Spleen (tissue), 11 donors: ENCODE results near the gene KRTAP12-1. TPM values are rescaled to one million over a fixed set of nuclear protein-coding genes. Genes with fewer than 3 reads are reported as not detected.

Experiments
- DNase-seq: peaks from one replicate; pipeline ENCODE4 v3.0.0-alpha.2; 2020
- H3K27ac ChIP-seq, 8 donors: fragments of 200-600 bp; sonication (generic) in 7 of 8; 1 replicate in 4 of 8; 2 replicates in 4 of 8; pipeline versions ENCODE4 v1.5.0 to v1.8.0; 2016 to 2021; ENCODE audit warnings: inconsistent platforms in 4 of 8, mild to moderate bottlenecking in 4 of 8, moderate library complexity in 1 of 8
- H3K27me3 ChIP-seq, 7 donors: fragments of 200-600 bp; sonication (generic) in 6 of 7; replicated peaks in 1 of 7; 1 replicate in 4 of 7; 2 replicates in 3 of 7; pipeline versions ENCODE4 v1.5.0 to v1.8.0; 2016 to 2021; ENCODE audit warnings: inconsistent platforms in 3 of 7, mild to moderate bottlenecking in 1 of 7
- H3K36me3 ChIP-seq, 6 donors: fragments of 200-600 bp; sonication (generic) in 5 of 6; 1 replicate in 4 of 6; 2 replicates in 2 of 6; pipeline versions ENCODE4 v1.5.0 to v1.8.0; 2016 to 2021; ENCODE audit warnings: inconsistent platforms in 2 of 6
- H3K4me1 ChIP-seq, 6 donors: fragments of 200-600 bp; sonication (generic) in 5 of 6; 1 replicate in 3 of 6; 2 replicates in 3 of 6; pipeline versions ENCODE4 v1.5.0 to v1.8.0; 2016 to 2021; ENCODE audit warnings: inconsistent platforms in 3 of 6
- H3K4me3 ChIP-seq, 8 donors: fragments of 200-600 bp; sonication (generic) in 7 of 8; 1 replicate in 4 of 8; 2 replicates in 4 of 8; pipeline versions ENCODE4 v1.5.0 to v1.8.0; 2016 to 2021; ENCODE audit warnings: inconsistent platforms in 4 of 8, mild to moderate bottlenecking in 4 of 8, moderate library complexity in 2 of 8
- H3K9me3 ChIP-seq, 8 donors: fragments of 200-600 bp; sonication (generic) in 7 of 8; 1 replicate in 4 of 8; 2 replicates in 4 of 8; pipeline versions ENCODE4 v1.5.0 to v1.8.0; 2016 to 2021; ENCODE audit warnings: inconsistent platforms in 4 of 8
- POLR2A ChIP-seq, 3 donors: fragments of 450-650 bp; IDR thresholded peaks; one replicate each; pipeline ENCODE4 v1.5.1; 2017; ENCODE audit warnings: antibody characterized with exemption in 3 of 3, mild to moderate bottlenecking in 1 of 3
- POLR2AphosphoS5 ChIP-seq, 3 donors: sonication (generic); formaldehyde crosslinking; IDR thresholded peaks; one replicate each; pipeline ENCODE4 v1.5.1; 2017; ENCODE audit warnings: antibody characterized with exemption in 3 of 3
- WGBS, 5 donors: extraction: QIAGEN DNeasy Blood & Tissue Kit in 3 of 5; methylation state at CpG; one replicate each; pipeline versions ENCODE4 v1.1.5 to v1.1.7; 2013 to 2018; 5-methylcytosine and 5-hydroxymethylcytosine counted together
- intact Hi-C: fragments of 100-400 bp; cut with DNase I; formaldehyde crosslinking; loops from one replicate; pipeline ENCODE4 v1.15.0; 2023; ENCODE audit warnings: low total_unique reads
- polyA plus RNA-seq, 3 donors: library from polyadenylated mRNA; stranded (reverse); fragments of 200-250 nt; gene quantifications; one replicate each; pipeline ENCODE4 v1.2.1, GENCODE V29; 2013
- total RNA-seq, 7 donors: library from RNA; depleted of rRNA in 3 of 7; stranded (reverse); fragments of >200 nt in 3 of 7; fragmentation: NEBNext Ultra II Directional in 4 of 7; extraction: Animal tissue kit (Norgen Biotek cat#: 25700) in 4 of 7; gene quantifications; one replicate each; pipeline versions ENCODE4 v1.1.0 to v1.2.1, GENCODE V29; 2016 to 2021
- TF ChIP-seq, protein P1 (sequence below), 11 experiments: fragments of 200-600 bp in 7 of 11; fragments of 450-650 bp in 4 of 11; sonication (generic) in 4 of 11; IDR thresholded peaks in 8 of 11; conservative IDR thresholded peaks in 3 of 11; 1 replicate in 7 of 11; 2 replicates in 4 of 11; pipeline versions ENCODE4 v1.4.0 to v1.8.0; 2016 to 2021; ENCODE audit warnings: antibody characterized with exemption in 11 of 11, inconsistent platforms in 4 of 11, mild to moderate bottlenecking in 1 of 11
- donor health status: healthy with polysubstance abuse.
- donor health status: DM: no; HTN: no; CAD: no; lungs with moderate emphysema.
- donor health status: DM: no; HTN: no; CAD: no.
- donor health status: Bipolar disorder and iron deficiency.
- donor health status: healthy.
- donor health status: DM: no; HTN: no; CAD: no.
- donor health status: DM: yes; HTN: yes; CAD: no.

KRTAP12-1 gene
- total and polyA plus RNA-seq, 10 donors, result not detected

DNA sequence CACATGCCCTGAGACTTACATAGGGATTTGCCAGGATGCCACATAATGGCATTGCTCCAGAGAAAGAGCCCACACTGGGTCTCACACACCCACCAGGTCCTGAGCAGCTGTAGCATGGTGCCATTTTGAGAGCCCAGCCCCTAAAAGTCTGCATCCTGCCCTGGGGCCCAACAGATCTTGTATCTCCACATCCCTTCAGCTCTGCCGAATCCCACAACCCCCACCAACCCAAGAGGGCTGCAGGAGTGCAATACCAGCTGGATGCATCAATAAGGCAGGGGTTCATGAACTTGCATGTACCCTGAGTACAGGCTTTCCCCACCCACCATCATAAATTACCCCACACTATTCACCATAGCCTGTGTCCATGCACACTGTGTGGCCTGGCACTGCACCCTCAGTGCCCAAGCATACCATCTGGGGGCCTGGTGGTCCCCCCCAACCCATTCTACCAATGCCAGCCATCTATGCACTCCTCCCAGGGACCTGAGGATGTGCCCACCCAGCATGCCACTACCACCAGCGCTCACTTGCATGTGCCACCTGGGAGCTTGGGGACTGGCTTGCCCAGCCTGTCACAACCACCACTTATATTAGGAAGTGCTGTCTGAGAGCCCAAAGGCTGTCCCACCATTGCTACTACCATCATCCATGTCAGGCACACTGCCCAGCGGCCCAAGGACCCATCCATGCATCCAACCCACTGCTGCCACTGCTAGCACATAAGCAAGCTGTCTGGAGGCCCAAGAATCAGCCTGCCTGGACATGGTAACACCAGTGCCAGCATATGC lies 11.1 kb downstream of the KRTAP12-1 start:
- TF ChIP-seq, protein P1, sequence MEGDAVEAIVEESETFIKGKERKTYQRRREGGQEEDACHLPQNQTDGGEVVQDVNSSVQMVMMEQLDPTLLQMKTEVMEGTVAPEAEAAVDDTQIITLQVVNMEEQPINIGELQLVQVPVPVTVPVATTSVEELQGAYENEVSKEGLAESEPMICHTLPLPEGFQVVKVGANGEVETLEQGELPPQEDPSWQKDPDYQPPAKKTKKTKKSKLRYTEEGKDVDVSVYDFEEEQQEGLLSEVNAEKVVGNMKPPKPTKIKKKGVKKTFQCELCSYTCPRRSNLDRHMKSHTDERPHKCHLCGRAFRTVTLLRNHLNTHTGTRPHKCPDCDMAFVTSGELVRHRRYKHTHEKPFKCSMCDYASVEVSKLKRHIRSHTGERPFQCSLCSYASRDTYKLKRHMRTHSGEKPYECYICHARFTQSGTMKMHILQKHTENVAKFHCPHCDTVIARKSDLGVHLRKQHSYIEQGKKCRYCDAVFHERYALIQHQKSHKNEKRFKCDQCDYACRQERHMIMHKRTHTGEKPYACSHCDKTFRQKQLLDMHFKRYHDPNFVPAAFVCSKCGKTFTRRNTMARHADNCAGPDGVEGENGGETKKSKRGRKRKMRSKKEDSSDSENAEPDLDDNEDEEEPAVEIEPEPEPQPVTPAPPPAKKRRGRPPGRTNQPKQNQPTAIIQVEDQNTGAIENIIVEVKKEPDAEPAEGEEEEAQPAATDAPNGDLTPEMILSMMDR (IDR thresholded peaks at IDR 0.05 in 8 of 11, conservative IDR thresholded peaks at IDR 0.05 in 3 of 11), result no peak
- TF ChIP-seq POLR2AphosphoS5 (IDR thresholded peaks at IDR 0.05), result no peak
- TF ChIP-seq POLR2A (IDR thresholded peaks at IDR 0.05), result no peak
- DNase-seq, result no peak
- Histone ChIP-seq H3K9me3 (peaks cover 3 to 56% (median 41%) of the 10 kb centered on the region in 8 donors), H3K27ac (no peak overlapping the region), H3K4me3 (no peak overlapping the region), H3K36me3 (no peaks in the 10 kb centered on the region), H3K27me3 (peaks cover 0 to 8% (median 0%) of the 10 kb centered on the region in 7 donors), H3K4me1 (no peaks in the 10 kb centered on the region)
- WGBS, 5 donors, result 53 to 86% (median 77%) methylated on average over 2 to 3 of the region's 3 CpGs
- intact Hi-C loops, result no loop called here

DNA sequence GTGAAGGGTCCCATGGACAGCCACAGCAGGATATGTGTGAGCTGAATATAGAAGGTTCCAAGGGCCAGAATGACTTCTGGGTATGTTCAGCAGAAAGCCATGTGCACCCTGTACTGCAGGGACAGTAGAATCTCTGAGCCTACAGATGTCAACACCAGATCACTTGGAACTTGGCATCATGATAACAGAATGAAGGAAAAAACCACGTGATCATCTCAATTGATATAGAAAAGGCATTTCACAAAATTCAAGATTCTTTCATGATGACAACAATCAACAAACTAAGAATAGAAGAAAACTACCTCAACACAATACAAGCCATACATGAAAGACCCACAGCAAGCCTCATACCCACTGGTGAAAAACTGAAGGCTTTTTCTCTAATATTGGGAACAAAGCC lies 14.4 kb downstream of the KRTAP12-1 start:
- no peaks in the 10 kb centered on the region for H3K4me1 ChIP-seq
- H3K27me3 ChIP-seq, result peaks cover 0 to 8% (median 0%) of the 10 kb centered on the region in 7 donors
- WGBS, 5 donors, result 52 to 91% (median 77%) methylated on average over 1 of the region's 1 CpG
- TF ChIP-seq, protein P1 (IDR thresholded peaks at IDR 0.05 in 8 of 11, conservative IDR thresholded peaks at IDR 0.05 in 3 of 11), result no peak
- TF ChIP-seq POLR2A (IDR thresholded peaks at IDR 0.05), result no peak
- no peak for TF ChIP-seq POLR2AphosphoS5 (IDR thresholded peaks at IDR 0.05)
- intact Hi-C loops, result no loop called here
- H3K36me3 ChIP-seq, result no peaks in the 10 kb centered on the region
- H3K4me3 ChIP-seq, result no peak overlapping the region
- peaks cover 3 to 61% (median 34%) of the 10 kb centered on the region in 8 donors for H3K9me3 ChIP-seq
- DNase-seq, result no peak
- H3K27ac ChIP-seq, result no peak overlapping the region

DNA sequence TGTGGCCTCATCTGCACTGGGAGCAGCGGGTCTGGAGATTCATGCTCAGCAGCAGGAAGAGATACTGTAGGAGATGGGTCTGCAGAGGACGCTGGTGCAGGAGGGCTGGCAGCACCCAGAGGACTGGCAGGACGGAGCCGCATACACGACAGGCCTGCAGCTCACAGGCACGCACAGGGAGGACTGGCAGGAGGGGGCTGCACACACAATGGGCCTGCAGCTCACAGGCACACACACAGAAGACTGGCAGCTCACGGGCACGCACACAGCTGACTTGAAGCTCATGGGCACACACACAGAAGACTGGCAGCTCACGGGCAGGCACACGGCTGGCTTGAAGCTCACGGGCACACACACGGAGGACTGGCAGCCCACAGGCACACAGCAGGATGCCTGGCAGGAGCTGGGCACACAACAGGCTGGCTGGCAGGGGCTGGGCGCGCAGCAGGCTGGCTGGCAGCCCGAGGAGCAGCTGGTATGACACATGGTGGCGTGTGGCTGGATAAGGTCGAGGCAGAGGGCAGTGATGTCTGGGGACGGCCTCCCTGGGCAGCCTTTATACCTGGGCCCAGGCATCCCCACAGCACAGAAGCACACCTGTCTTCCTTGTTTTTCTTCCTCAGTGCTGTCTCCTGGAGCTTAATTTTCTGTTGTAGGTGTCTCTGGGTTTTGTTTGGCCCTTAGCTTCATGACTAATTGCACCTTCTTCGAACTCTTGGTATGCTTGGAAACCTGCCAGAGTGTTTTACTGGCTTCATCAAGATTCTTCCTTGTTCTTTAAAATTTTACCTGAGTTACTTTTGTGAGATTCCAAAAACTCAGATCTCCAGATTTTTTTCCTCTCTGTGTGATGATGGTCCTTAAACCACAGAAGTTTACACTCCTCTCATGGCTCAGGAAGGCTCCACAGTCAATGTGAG lies 15.3 kb downstream of the KRTAP12-1 start, which contains the start of gene KRTAP12-2:
Gene KRTAP12-2, minus strand, starts transcription at position 527 of the 920 bp plus-strand sequence. Its CDS starts 41 bp downstream, at position 486.
- TF ChIP-seq POLR2A (IDR thresholded peaks at IDR 0.05) (no peak), POLR2AphosphoS5 (IDR thresholded peaks at IDR 0.05) (no peak)
- TF ChIP-seq, protein P1 (IDR thresholded peaks at IDR 0.05 in 8 of 11, conservative IDR thresholded peaks at IDR 0.05 in 3 of 11), result no peak
- no peak for DNase-seq
- 69 to 83% (median 74%) methylated on average over 17 to 19 of the region's 19 CpGs for WGBS, 5 donors
- Histone ChIP-seq H3K36me3 (no peaks in the 10 kb centered on the region), H3K27ac (no peak within 1 kb of the TSS), H3K9me3 (peaks cover 0 to 52% (median 27%) of the 10 kb centered on the region in 8 donors), H3K4me1 (no peaks in the 10 kb centered on the region), H3K27me3 (peaks cover 0 to 8% (median 0%) of the 10 kb centered on the region in 7 donors), H3K4me3 (no peak within 1 kb of the TSS)
- intact Hi-C loops, result no loop called here
